OCI-LY3 (cell line): ENCODE measurements around the gene UBXN6.

Experiments
- H2AFZ ChIP-seq: fragments of 200-600, 300-600 bp; shearing (Covaris generic); 2 replicates; pipeline ENCODE4 v1.6.0; 2014; ENCODE audit warnings: antibody characterized with exemption, low read depth, low read length
- H3K27ac ChIP-seq: fragments of 200-600, 300-600 bp; sonication (generic); 2 replicates; pipeline ENCODE4 v1.5.1; 2014; ENCODE audit warnings: mild to moderate bottlenecking, low read length, moderate library complexity, mixed read lengths
- H3K27me3 ChIP-seq: fragments of 200-600, 300-600 bp; sonication (generic); 2 replicates; pipeline ENCODE4 v1.6.1; 2014; ENCODE audit warnings: low read depth, low read length, mixed read lengths
- H3K36me3 ChIP-seq: fragments of 200-600, 300-600 bp; sonication (generic); replicated peaks from 2 replicates; pipeline ENCODE3; 2014; ENCODE audit warnings: low read depth, low read length, mixed read lengths
- H3K4me1 ChIP-seq: fragments of 300-600, 200-600 bp; sonication (generic); 2 replicates; pipeline ENCODE4 v1.6.1; 2014; ENCODE audit warnings: low read length, mixed read lengths
- H3K4me2 ChIP-seq: fragments of 200-600, 300-600 bp; sonication (generic); 2 replicates; pipeline ENCODE4 v1.6.1; 2014; ENCODE audit warnings: low read length, mixed read lengths
- H3K4me3 ChIP-seq: fragments of 300-600, 200-600 bp; sonication (generic); 2 replicates; pipeline ENCODE4 v1.5.1; 2014; ENCODE audit warnings: antibody characterized with exemption, mild to moderate bottlenecking, low read length, moderate library complexity
- H3K79me2 ChIP-seq: fragments of 300-600, 200-600 bp; shearing (Covaris generic); 2 replicates; pipeline ENCODE4 v1.6.1; 2014; ENCODE audit warnings: mild to moderate bottlenecking, low read length, mixed read lengths
- H3K9ac ChIP-seq: fragments of 300-600, 200-600 bp; shearing (Covaris generic); 2 replicates; pipeline ENCODE4 v1.6.0; 2014; ENCODE audit warnings: mild to moderate bottlenecking, low read length, moderate library complexity
- H3K9me3 ChIP-seq: fragments of 200-600, 300-600 bp; shearing (Covaris generic); 2 replicates; pipeline ENCODE4 v1.6.1; 2014; ENCODE audit warnings: low read length, mixed read lengths; ENCODE audit not compliant: insufficient read depth
- H4K20me1 ChIP-seq: fragments of 200-600, 300-600 bp; sonication (generic); 2 replicates; pipeline ENCODE4 v1.6.1; 2016; ENCODE audit warnings: low read length, mixed read lengths; ENCODE audit not compliant: insufficient read depth
- EZH2phosphoT487 ChIP-seq: fragments of 200-600 bp; shearing (Covaris generic); IDR thresholded peaks from 2 replicates; pipeline ENCODE4 v1.6.1; 2018; ENCODE audit warnings: antibody characterized with exemption, mixed run types, low read depth
- TF ChIP-seq, protein P1 (sequence below): fragments of 200-600, 300-600 bp; sonication (generic); IDR thresholded peaks from 2 replicates; pipeline ENCODE4 v1.5.1; 2014; ENCODE audit warnings: antibody characterized with exemption, low read length, low read depth

UBXN6 gene

DNA sequence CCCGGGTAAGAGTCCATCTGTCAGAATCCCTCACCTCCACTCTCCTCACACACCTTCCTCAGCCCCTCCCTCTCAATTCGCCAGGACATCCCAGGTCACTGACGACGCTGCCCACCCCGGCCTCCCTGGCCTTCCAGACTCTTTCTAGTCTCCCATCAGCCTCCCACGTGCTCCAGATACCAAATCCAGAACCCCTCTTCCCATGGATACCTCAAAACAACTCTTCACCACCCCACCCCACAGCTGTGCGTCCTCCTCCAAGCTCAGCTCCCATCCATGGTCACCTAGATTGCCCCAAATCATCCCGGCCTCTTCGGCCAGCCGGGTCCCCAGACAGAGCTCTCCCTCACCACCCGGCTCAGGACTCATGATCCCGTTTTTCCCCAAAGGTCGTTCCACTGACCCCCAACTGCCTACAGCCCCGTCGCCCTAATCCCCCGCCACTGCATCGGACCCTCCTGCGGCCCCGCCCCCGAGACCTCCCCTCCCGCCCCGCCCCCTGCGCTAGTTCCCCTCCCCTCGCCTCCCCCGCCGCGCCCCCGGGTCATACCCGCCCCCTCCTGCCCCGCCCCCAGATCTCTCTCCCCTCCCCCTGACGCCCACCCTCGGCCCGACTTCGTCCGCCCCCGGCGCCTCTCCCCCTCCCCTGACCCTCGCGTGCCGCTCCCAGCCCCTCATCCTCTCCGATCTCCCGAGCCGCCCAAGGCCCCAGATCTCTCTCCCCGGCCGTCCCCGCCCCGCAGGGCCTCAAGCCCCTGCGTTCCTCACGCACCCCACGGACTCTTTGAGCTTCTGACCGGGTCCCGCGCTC, 546 bp downstream of the UBXN6 start:
- no peak overlapping the region; the same call in 1 of the 2 replicates for H2AFZ ChIP-seq
- no peak for TF ChIP-seq EZH2phosphoT487
- TF ChIP-seq, protein P1, sequence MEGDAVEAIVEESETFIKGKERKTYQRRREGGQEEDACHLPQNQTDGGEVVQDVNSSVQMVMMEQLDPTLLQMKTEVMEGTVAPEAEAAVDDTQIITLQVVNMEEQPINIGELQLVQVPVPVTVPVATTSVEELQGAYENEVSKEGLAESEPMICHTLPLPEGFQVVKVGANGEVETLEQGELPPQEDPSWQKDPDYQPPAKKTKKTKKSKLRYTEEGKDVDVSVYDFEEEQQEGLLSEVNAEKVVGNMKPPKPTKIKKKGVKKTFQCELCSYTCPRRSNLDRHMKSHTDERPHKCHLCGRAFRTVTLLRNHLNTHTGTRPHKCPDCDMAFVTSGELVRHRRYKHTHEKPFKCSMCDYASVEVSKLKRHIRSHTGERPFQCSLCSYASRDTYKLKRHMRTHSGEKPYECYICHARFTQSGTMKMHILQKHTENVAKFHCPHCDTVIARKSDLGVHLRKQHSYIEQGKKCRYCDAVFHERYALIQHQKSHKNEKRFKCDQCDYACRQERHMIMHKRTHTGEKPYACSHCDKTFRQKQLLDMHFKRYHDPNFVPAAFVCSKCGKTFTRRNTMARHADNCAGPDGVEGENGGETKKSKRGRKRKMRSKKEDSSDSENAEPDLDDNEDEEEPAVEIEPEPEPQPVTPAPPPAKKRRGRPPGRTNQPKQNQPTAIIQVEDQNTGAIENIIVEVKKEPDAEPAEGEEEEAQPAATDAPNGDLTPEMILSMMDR, result no peak
- H4K20me1 ChIP-seq, result peaks cover 15% of the 10 kb centered on the region; the same call in 1 of the 2 replicates
- H3K9me3 ChIP-seq, result no peaks in the 10 kb centered on the region
- peaks cover 9% of the 10 kb centered on the region for H3K79me2 ChIP-seq
- H3K27me3 ChIP-seq, result no peaks in the 10 kb centered on the region
- H3K36me3 ChIP-seq, result peaks cover 4% of the 10 kb centered on the region
- peak overlapping the region; percentile 46; the same call in 1 of the 2 replicates for H3K27ac ChIP-seq
- peak overlapping the region; percentile 100 for H3K4me2 ChIP-seq
- peak overlapping the region; percentile 98 for H3K4me3 ChIP-seq
- peak overlapping the region; percentile 80 for H3K9ac ChIP-seq
- H3K4me1 ChIP-seq, result peaks cover 11% of the 10 kb centered on the region

- Histone ChIP-seq H4K20me1 (peaks cover 15% of the 10 kb centered on the region; the same call in 1 of the 2 replicates), H3K79me2 (peaks cover 9% of the 10 kb centered on the region), H3K9me3 (no peaks in the 10 kb centered on the region), H2AFZ (no peak overlapping the region), H3K4me1 (peaks cover 11% of the 10 kb centered on the region), H3K4me3 (peak overlapping the region; percentile 98), H3K4me2 (peak overlapping the region; percentile 100), H3K36me3 (peaks cover 4% of the 10 kb centered on the region), H3K9ac (peak overlapping the region; percentile 77), H3K27me3 (no peaks in the 10 kb centered on the region), H3K27ac (no peak overlapping the region)
- TF ChIP-seq EZH2phosphoT487, result no peak
- TF ChIP-seq, protein P1, result no peak
These were observed 1.1 kb downstream of the UBXN6 start for GRCh38 chr19:4456476-4456842.

- peak overlapping the region; percentile 77 for H3K9ac ChIP-seq
- H3K4me1 ChIP-seq, result peaks cover 11% of the 10 kb centered on the region
- H4K20me1 ChIP-seq, result peaks cover 15% of the 10 kb centered on the region; the same call in 1 of the 2 replicates
These were observed 1.7 kb downstream of the UBXN6 start for GRCh38 chr19:4455719-4456475.

More at GRCh38 chr19:4455719-4456475, 1.7 kb downstream of the UBXN6 start:
- H3K36me3 ChIP-seq, result peaks cover 4% of the 10 kb centered on the region
- no peaks in the 10 kb centered on the region for H3K27me3 ChIP-seq
- H3K4me3 ChIP-seq, result peak overlapping the region; percentile 98
- no peaks in the 10 kb centered on the region for H3K9me3 ChIP-seq
- TF ChIP-seq EZH2phosphoT487, result no peak
- TF ChIP-seq, protein P1, result no peak
- peak overlapping the region; percentile 100 for H3K4me2 ChIP-seq
- peaks cover 9% of the 10 kb centered on the region for H3K79me2 ChIP-seq
- H2AFZ ChIP-seq, result no peak overlapping the region
- H3K27ac ChIP-seq, result no peak overlapping the region
